ENCODE results near the gene SLIT3.

SLIT3 gene

DNA sequence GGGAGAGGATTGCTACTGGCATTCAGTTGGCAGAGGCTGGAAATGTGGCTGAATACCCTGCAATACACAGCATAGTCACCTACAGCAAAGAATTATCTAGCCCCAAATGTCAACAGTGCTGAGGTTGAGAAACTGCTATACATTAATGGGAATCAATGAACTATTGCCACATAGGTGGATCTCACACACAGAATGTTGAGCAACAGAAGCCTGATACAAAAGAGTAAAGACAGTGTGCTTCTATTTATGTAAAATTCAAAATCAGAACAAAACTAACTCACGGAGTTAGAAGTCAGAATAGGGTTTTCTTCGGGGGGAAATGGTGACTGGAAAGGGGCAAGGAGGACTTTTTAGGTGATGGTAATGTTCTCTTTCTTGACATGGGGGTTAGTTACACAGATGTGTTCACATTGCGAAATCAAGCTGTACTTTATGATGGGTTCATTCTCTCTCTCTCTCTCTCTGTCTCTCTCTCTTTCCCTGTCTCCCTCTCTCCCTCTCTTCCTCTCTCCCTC, 676.0 kb downstream of the SLIT3 start:
- Histone ChIP-seq H3K27ac (ENCODE audit: low read length) (no peak overlapping the region), H3K9me3 (ENCODE audit: insufficient read depth, low read length, severe bottlenecking) (no peaks in the 10 kb centered on the region), H3K79me2 (ENCODE audit: insufficient read depth, low read length) (no peaks in the 10 kb centered on the region), H2AFZ (ENCODE audit: low read depth, low read length) (no peak overlapping the region), H3K4me3 (ENCODE audit: low read depth in 1 of 2, low read length in 2 of 2) (no peak overlapping the region), H3K27me3 (ENCODE audit: insufficient read depth, low read length, poor library complexity) (peaks cover 3% of the 10 kb centered on the region), H4K20me1 (ENCODE audit: insufficient read depth, low read length) (no peaks in the 10 kb centered on the region), H3K36me3 (ENCODE audit: insufficient read depth, low read length) (no peaks in the 10 kb centered on the region), H3K9ac (ENCODE audit: low read depth, low read length) (no peak overlapping the region), H3K4me1 (ENCODE audit: insufficient read depth, low read length) (no peaks in the 10 kb centered on the region), H3K4me2 (ENCODE audit: insufficient read depth, low read length) (no peak overlapping the region)
- ATAC-seq (ENCODE audit: insufficient read depth, low read depth) (no peak), DNase-seq (no peak)
- TF ChIP-seq EZH2 (IDR thresholded peaks at IDR 0.05; ENCODE audit: borderline replicate concordance, low read depth, low read length, severe bottlenecking), result no peak
- TF ChIP-seq, protein P1, sequence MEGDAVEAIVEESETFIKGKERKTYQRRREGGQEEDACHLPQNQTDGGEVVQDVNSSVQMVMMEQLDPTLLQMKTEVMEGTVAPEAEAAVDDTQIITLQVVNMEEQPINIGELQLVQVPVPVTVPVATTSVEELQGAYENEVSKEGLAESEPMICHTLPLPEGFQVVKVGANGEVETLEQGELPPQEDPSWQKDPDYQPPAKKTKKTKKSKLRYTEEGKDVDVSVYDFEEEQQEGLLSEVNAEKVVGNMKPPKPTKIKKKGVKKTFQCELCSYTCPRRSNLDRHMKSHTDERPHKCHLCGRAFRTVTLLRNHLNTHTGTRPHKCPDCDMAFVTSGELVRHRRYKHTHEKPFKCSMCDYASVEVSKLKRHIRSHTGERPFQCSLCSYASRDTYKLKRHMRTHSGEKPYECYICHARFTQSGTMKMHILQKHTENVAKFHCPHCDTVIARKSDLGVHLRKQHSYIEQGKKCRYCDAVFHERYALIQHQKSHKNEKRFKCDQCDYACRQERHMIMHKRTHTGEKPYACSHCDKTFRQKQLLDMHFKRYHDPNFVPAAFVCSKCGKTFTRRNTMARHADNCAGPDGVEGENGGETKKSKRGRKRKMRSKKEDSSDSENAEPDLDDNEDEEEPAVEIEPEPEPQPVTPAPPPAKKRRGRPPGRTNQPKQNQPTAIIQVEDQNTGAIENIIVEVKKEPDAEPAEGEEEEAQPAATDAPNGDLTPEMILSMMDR (IDR thresholded peaks at IDR 0.05; ENCODE audit: borderline replicate concordance, extremely low read depth, low read length, poor library complexity, severe bottlenecking), result no peak

DNA sequence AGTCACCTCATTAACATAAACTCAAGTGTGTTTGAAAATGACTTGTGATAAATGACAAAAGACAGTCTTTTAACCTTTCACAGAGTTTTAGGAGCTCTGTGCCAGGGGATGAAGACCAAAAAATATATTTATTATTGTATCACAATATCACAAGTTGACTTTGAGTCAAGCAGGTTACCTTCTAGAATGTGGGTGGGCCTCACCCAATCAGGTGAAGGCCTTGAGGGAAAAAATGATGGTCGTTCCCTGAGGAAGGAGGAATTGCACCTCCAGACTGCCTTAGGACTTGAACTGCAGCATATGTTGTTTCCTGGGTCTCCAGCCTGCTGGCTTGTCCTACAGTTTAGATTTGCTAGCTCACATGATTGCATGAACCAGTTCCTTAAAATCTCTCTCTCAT, 680.1 kb downstream of the SLIT3 start:
- no peak for ATAC-seq (ENCODE audit: insufficient read depth, low read depth)
- no peak for TF ChIP-seq EZH2 (IDR thresholded peaks at IDR 0.05; ENCODE audit: borderline replicate concordance, low read depth, low read length, severe bottlenecking)
- TF ChIP-seq, protein P1 (IDR thresholded peaks at IDR 0.05; ENCODE audit: borderline replicate concordance, extremely low read depth, low read length, poor library complexity, severe bottlenecking), result no peak
- Histone ChIP-seq H3K4me1 (ENCODE audit: insufficient read depth, low read length) (no peaks in the 10 kb centered on the region), H3K9me3 (ENCODE audit: insufficient read depth, low read length, severe bottlenecking) (no peaks in the 10 kb centered on the region), H3K79me2 (ENCODE audit: insufficient read depth, low read length) (no peaks in the 10 kb centered on the region), H3K36me3 (ENCODE audit: insufficient read depth, low read length) (no peaks in the 10 kb centered on the region), H4K20me1 (ENCODE audit: insufficient read depth, low read length) (no peaks in the 10 kb centered on the region), H2AFZ (ENCODE audit: low read depth, low read length) (no peak overlapping the region), H3K27me3 (ENCODE audit: insufficient read depth, low read length, poor library complexity) (peaks cover 5% of the 10 kb centered on the region), H3K4me3 (ENCODE audit: low read depth in 1 of 2, low read length in 2 of 2) (no peak overlapping the region), H3K9ac (ENCODE audit: low read depth, low read length) (no peak overlapping the region), H3K4me2 (ENCODE audit: insufficient read depth, low read length) (no peak overlapping the region), H3K27ac (ENCODE audit: low read length) (no peak overlapping the region)
- DNase-seq, result no peak

DNA sequence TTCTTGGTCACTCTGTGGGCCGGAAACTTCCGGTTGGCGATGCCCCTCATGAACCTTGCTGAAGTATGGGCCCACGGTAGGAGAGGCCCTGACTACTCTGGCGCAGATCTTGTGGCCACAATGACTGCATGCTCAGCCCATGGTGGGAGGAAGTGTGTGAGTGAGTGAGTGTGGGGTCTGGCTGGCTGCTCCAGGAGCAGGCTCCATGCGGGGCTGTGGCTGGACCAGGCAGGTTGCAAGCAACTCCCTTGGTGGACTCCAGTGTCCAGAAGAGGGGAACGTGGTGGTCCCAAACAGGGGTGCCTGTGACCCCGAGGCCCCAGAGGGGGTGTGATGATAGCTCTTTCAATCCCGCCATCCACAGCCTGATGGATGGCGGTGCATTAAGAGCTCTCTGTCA, 686.3 kb downstream of the SLIT3 start:
- Histone ChIP-seq H3K9me3 (ENCODE audit: insufficient read depth, low read length, severe bottlenecking) (no peaks in the 10 kb centered on the region), H3K79me2 (ENCODE audit: insufficient read depth, low read length) (no peaks in the 10 kb centered on the region), H3K27me3 (ENCODE audit: insufficient read depth, low read length, poor library complexity) (peaks cover 8% of the 10 kb centered on the region), H4K20me1 (ENCODE audit: insufficient read depth, low read length) (no peaks in the 10 kb centered on the region), H3K36me3 (ENCODE audit: insufficient read depth, low read length) (no peaks in the 10 kb centered on the region), H3K4me2 (ENCODE audit: insufficient read depth, low read length) (no peak overlapping the region), H3K4me3 (ENCODE audit: low read depth in 1 of 2, low read length in 2 of 2) (no peak overlapping the region), H3K27ac (ENCODE audit: low read length) (no peak overlapping the region), H2AFZ (ENCODE audit: low read depth, low read length) (no peak overlapping the region), H3K4me1 (ENCODE audit: insufficient read depth, low read length) (no peaks in the 10 kb centered on the region), H3K9ac (ENCODE audit: low read depth, low read length) (no peak overlapping the region)
- TF ChIP-seq EZH2 (IDR thresholded peaks at IDR 0.05; ENCODE audit: borderline replicate concordance, low read depth, low read length, severe bottlenecking), result no peak
- TF ChIP-seq, protein P1 (IDR thresholded peaks at IDR 0.05; ENCODE audit: borderline replicate concordance, extremely low read depth, low read length, poor library complexity, severe bottlenecking), result no peak
- no peak for ATAC-seq (ENCODE audit: insufficient read depth, low read depth)
- DNase-seq, result no peak

DNA sequence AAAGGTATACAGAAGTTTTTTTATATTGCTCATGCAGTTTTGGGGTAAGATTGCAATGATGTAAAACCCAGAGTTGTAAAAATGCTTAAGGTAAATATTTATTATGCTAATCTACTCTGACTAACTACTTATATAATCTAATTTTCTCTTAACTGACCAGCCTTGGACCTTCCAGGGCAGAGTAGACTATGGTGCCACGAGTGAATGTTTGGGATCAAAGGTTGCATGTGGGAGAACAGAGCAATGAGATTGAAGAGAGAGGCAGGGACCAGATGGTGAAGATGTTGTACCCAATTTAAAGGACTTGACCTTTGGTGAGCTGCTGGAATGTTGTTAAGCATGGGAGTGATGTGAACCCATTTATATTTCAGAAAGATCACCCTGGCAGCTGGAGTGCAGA, 686.9 kb downstream of the SLIT3 start:
- H3K9me3 ChIP-seq (ENCODE audit: insufficient read depth, low read length, severe bottlenecking), result no peaks in the 10 kb centered on the region
- TF ChIP-seq, protein P1 (IDR thresholded peaks at IDR 0.05; ENCODE audit: borderline replicate concordance, extremely low read depth, low read length, poor library complexity, severe bottlenecking), result no peak
- TF ChIP-seq EZH2 (IDR thresholded peaks at IDR 0.05; ENCODE audit: borderline replicate concordance, low read depth, low read length, severe bottlenecking), result no peak
- peaks cover 8% of the 10 kb centered on the region for H3K27me3 ChIP-seq (ENCODE audit: insufficient read depth, low read length, poor library complexity)

More for the DNA sequence above, 686.9 kb downstream of the SLIT3 start:
- H3K36me3 ChIP-seq (ENCODE audit: insufficient read depth, low read length), result no peaks in the 10 kb centered on the region
- ATAC-seq (ENCODE audit: insufficient read depth, low read depth) (no peak), DNase-seq (no peak)
- H3K4me3 ChIP-seq (ENCODE audit: low read depth in 1 of 2, low read length in 2 of 2), result no peak overlapping the region
- H4K20me1 ChIP-seq (ENCODE audit: insufficient read depth, low read length), result no peaks in the 10 kb centered on the region
- no peaks in the 10 kb centered on the region for H3K79me2 ChIP-seq (ENCODE audit: insufficient read depth, low read length)
- no peaks in the 10 kb centered on the region for H3K4me1 ChIP-seq (ENCODE audit: insufficient read depth, low read length)
- no peak overlapping the region for H3K27ac ChIP-seq (ENCODE audit: low read length)
- H2AFZ ChIP-seq (ENCODE audit: low read depth, low read length), result no peak overlapping the region
- no peak overlapping the region for H3K9ac ChIP-seq (ENCODE audit: low read depth, low read length)
- no peak overlapping the region for H3K4me2 ChIP-seq (ENCODE audit: insufficient read depth, low read length)

Data from DND-41 (cell line).